Adipose tissue (tissue), 3 donors: ENCODE results near the gene ZMIZ1. TPM values are rescaled to one million over a fixed set of nuclear protein-coding genes. Genes with fewer than 3 reads are reported as not detected.

Experiments
- H3K27ac ChIP-seq: one replicate; pipeline ENCODE4 v1.5.1; 2013; ENCODE audit warnings: low read depth, low read length
- WGBS, 3 donors: extraction: QIAGEN DNeasy Blood & Tissue Kit; methylation state at CpG; one replicate each; pipeline ENCODE4 v1.1.7; 2013; 5-methylcytosine and 5-hydroxymethylcytosine counted together
- polyA plus RNA-seq, 3 donors: library from polyadenylated mRNA; stranded (reverse); fragments of 200-250 nt; gene quantifications; one replicate each; pipeline ENCODE4 v1.2.3, GENCODE V29; 2013
- donor health status: healthy with polysubstance abuse.
- donor health status: Bipolar disorder and iron deficiency.
- donor health status: healthy.

ZMIZ1 gene
- polyA plus RNA-seq, 3 donors, result 17.4 to 37.1 (median 26.1) TPM

DNA sequence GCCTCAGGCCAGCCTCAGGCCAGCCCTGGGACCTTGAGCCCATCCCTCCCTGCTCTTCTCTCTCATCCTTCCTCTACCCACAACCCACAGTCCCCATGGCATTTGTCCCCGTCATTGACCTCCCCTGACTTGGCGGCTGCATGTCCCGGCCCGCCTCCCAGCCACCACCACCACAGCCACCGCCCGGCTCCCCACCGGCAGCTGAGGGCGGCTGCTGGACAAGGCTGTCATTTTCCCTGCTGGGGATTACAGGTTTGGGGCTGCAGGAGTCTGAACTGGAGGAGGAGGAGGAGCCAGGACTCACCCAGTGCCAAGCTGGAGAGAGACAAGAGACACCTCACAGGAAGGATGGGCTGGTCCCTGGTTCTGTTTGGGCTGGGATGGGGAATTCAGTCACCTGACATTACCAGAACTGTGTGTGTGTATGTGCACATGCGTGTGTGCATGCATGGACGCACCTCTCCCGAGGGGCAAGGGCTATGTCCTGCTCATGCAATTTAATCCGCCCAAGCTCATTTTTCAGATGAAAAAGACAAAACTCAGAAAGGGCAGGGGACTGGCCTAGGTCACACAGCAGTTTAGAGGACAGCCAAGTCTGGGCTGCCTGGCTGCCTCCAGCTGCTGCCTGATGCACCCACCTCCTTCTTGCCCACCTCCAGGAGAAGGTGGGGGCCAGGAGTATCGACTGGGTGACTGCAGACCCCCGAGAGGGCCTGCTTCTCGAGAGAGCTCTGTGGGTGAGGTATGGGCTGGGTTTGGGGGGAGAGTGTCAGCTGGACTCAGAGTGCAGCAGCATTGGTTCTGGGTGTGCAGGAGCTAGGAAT, 113.1 kb downstream of the ZMIZ1 start:
- 69 to 75% (median 71%) methylated on average over 15 of the region's 15 CpGs for WGBS, 3 donors
- H3K27ac ChIP-seq, result no peak overlapping the region

DNA sequence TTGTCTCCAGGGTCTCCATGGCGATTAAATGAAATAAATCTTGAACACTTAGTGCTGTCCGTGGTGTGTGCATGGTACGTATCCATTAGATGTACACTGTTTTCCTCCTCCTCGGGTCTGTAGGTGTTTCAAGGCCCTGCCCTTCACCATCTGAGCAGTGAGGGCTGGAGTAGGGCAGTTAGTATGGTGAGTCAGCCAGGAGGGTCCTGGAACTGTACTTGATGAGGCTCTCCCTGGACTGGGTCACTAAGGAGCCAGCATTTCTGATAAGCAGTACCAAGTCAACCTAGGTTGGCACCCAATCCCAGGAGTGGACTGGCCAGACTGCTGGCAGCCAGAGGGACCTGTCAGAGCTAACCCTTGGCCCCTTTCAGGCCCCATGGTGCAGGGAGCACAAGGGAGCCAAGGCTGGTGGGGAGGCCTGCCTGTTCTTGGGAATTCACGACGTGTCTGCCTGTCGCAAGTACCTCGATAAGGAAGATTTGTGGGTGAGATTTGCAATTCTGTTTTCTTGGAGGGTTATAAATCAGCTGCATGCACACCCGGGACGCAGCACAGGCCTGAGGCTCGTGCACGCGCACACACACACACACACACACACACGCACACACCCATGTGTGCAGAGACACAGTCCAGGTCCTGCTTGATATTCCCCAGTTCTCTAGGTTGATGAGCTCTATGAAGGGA, 114.2 kb downstream of the ZMIZ1 start:
- 40 to 64% (median 63%) methylated on average over 14 of the region's 14 CpGs for WGBS, 3 donors
- H3K27ac ChIP-seq, result no peak overlapping the region

DNA sequence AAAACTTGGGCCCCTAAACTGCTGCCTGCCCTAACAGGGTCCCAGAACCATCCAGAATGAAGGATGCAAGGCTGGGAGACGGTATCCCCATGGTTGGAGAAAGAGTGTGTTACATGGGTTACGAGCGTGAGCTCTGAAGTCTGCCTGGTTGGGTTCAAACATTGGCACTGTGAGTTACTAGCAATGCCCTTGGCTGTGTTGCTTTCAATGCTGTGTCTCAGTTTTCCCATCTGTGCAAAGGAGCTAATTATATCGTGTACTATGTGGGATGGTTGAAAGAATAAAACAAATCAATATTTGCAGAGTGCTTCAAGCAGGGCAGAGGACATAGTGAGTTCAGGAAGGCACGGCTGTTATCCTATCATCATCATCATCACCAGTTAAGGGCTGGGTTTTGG, 114.7 kb downstream of the ZMIZ1 start:
- no peak overlapping the region for H3K27ac ChIP-seq
- WGBS, 3 donors, result 76 to 93% (median 87%) methylated on average over 5 of the region's 5 CpGs

DNA sequence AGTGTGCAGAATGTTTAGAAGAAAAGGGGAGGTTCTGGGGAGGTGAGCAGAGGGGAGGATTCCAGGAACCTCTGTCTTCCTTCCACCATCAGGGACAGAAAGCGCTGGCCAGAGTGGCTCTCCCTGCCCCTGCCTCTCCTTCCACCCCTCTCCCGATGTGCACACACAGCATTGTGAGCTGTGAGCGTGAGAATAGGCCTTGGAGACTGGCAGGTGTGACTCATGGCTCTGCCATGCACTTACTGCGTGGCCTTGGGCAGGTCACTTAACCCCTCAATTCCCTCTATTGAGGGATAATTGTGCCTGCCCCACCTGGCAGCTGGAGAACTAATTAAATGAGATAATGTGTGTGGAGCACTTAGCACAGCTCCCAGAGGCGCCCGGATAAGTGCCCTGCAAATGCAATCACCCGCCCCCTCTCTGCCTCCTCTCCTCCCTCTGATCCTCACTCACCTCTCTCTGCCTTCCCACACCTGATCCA, 115.4 kb downstream of the ZMIZ1 start:
- WGBS, 3 donors, result 37 to 61% (median 55%) methylated on average over 7 of the region's 7 CpGs
- no peak overlapping the region for H3K27ac ChIP-seq

DNA sequence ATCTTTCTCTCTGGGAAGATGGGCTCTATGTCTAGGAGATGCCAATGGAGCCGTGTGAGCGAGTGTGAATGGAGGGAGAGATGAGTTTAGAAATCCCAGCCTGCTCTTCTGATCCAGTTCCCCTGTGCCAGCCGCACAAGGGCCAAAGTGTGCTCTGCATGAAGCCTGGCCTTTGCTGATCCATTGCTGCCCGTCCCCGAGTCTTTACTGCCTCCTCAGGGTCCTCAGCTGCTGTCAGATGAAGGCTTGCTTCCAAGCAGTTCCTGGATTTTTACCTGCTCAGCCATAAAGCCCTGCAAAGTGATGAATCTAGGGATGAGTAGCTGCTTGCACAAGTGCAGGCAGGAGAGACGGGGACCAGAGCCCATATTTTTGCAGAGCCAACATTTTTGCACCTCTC, 115.9 kb downstream of the ZMIZ1 start:
- no peak overlapping the region for H3K27ac ChIP-seq
- 53 to 72% (median 66%) methylated on average over 6 of the region's 6 CpGs for WGBS, 3 donors

DNA sequence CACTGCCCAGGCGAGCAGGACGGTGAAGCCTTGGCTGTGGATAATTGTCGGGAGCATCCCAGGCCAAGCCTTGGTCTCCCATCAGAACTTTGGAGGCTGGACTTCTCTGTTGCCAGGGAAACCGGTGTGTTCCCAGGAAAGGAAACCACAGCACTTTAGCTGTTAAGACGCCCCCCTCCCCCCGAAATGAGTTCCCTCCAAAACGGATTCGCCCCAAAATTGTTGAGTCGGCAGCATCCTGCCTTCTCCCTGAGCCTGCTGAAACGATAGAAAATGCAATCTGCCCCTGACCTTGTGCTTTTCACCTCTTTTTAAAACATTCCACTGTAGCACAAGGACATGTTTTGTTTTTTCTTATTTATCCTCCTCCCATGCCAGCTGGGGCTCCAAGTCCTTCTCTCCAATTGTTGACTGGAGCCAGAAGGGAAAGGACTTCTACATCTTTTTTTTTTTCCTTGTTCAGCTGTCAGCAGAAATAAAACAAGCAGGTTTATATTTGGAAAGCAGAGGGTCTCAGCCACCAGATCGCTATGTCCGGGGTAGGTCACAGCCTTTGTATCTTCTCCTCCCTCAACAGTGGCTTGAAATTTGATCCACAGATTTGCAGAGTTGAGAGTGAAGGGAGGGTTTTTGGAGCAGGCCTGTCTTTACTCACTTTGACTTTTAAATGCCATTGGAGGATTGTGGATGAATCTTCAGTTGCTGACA, 116.5 kb downstream of the ZMIZ1 start:
- WGBS, 3 donors, result 27 to 42% (median 29%) methylated on average over 12 of the region's 12 CpGs
- no peak overlapping the region for H3K27ac ChIP-seq

DNA sequence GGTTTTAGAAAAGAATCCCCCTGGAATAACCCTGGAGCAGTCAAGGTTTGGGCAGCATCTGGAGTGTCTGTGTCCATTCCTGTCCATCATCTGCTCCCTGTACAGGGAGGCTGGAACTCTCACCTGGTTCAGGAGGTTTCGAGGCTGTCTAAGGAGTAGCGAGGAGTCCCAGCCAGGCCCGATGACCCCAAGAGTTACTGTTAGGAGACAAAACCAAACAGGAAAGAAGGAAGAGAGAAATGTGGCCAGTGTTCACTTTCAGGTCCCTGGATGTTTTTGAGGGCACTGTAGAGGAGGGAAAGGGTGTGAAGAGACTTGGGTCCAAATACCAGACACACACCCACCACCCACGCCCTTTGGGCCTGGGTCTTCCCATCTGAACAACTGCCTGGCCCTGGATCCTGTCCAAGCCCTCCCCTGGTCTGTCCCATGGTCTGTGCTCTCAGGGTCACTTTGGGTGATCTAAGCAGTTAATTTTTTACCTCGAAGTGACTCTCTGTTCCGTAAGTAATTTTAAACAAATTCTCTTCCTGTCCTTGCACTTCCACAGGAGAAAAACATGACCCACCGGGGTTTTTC, 117.1 kb downstream of the ZMIZ1 start:
- WGBS, 3 donors, result 47 to 51% (median 50%) methylated on average over 7 of the region's 7 CpGs
- no peak overlapping the region for H3K27ac ChIP-seq

DNA sequence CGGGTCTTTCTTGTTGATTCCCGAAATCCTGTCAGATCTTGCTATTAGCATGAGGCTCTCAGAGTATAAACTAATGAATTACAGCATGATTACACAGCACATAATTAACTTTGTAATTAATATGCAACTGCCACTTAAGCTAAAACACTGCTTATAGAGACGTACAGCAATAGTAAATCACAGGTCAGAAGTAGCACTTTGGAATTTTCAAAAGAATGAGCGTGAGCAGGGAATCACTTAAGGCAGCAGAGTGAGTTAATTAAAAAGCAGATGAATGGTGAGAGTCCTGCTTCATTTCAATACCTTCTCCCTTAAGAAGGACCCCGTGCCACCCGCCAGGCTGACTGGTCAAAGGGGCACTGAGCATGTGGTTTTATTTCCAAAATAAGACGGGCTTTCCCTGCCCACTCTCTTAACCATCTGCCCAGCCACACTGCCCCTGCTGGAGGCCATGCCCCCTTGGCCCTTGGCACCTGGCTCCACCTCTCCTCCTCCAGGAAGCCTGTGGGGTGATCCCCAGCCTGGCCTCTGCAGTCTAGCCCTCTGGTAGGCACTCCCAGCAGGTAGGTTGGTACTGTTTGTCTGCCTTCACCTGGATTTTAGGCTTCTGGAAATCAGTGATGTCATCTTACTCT, 117.8 kb downstream of the ZMIZ1 start:
- WGBS, 3 donors, result 73 to 76% (median 75%) methylated on average over 7 of the region's 7 CpGs
- no peak overlapping the region for H3K27ac ChIP-seq

DNA sequence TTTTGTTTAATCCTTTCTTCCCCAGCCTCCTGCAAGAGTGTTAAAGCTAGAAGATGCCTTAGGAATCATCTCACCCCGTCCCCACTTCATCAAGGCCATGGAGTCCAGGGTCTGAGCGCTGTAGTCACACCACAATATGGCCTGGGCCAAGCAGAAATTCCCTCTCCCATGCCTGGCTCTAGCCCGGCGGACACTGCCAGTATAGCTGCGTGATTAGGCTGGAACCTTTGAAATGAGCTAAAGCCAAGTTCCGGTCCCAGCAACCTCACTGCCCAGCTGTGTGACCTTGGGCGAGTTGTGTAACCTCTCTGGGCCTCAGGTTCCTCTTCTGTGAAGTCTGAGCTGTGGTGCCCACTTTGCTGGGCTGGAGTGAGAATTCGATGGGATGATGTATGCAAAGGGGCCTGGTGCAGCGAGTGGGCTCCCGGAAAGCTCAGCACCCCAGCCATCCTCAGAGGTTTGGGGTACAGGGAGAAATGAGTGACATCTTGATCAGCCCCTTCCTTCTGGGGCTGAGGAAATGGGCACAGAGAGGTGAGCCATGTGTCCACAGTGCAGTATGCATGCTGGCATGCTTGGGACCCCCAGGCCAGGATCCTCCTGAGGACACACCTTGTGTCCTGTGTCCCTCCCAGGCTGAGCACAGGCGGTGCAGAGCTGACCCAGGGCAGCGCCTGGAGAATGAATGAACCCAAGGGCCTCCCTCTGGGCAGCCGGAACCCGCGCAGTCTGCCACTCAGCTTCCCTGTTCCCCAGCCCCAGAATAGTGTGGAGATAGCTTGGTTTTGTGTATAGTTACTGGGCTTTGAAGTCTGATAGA, 118.6 kb downstream of the ZMIZ1 start:
- 79 to 83% (median 82%) methylated on average over 15 of the region's 15 CpGs for WGBS, 3 donors
- no peak overlapping the region for H3K27ac ChIP-seq

DNA sequence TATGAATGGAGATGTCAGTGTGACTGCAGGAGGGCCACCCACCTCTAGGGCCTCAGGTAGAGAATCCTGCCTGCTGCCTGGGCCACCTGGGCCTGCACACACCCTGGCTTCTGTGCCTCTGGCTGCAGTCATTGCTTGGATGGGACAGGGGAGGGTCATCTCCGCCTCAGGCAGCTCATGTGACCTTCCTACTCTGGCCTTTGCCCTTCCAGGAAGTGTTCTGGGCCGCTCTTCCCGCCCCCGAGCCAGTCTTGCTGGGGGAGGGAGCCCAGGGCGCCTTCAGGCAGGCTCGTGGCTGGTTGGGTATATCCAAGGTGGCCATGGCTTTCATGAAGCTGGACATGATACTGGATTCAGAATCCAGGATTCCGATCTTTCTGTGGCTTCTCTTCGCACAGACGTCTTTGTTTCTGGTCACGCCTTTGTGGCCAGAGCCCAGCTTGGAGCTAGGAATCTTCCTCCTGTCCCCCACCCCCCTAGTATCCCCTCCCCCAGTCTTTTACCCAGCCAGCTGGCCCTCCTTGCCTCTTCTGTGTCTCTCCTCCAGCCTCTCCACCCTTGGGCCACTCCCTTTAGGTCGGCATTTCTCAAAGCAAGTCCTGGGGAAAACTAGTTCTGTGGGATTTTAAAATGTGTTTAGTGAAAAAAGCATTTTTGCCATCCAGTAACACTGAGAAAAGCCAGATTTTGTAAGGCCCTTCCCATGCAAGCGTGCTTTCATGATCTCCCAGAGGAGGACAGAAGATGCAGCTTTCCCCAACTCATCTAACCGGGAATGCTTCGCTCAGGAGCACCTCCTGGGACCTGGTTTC, 119.6 kb downstream of the ZMIZ1 start:
- WGBS, 3 donors, result 42 to 79% (median 55%) methylated on average over 13 to 14 of the region's 14 CpGs
- no peak overlapping the region for H3K27ac ChIP-seq

DNA sequence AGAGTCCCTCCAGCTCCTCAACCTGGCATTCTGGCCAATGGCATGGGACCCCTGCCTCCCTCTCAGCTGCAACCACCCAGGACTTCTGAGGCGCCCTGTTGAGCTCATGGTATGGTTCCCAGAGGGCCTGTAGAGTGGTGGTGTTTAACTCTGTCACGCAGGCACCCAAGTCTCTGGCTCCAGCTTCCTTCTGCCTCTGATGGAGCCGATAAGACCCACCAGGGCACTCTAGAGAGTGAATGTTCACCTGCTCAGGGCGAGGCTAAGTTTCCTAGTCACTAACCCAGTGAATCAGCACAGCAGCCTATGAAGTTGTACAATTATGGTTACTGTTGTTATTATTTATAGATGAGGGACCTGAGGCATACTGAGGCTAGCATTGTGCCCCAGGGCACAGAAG, 120.4 kb downstream of the ZMIZ1 start:
- whole genome bisulfite sequencing, 3 donors, result 88 to 94% (median 92%) methylated on average over 4 of the region's 4 CpGs
- no peak overlapping the region for H3K27ac ChIP-seq

DNA sequence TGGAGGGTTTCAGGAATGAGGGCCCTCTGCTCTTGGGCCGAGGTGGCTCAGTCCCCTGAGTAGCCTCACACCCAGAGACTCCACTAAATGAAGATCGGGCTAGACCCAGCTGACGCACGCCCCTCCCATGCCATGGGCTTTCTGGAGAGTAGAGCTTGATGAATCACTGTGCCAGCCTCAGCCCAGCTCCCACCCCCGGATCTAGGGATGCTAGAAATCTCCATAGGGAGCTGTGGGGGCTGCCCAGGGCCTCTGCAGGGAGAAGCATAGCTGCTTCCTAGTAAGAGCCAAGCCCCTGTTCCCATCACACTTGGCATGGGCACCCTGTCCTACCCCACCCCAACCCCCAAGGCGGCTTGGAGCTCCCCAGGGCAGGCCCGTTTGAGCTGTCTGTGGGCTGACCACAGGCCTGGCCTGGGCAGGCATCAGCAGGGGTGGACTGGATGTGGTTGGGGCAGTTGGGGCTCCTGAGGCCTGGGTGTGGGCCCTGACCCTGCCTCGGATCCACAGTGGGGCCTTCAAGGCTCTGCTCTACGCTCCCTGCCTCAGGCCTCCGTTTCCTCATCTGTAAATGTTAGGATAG, 121.2 kb downstream of the ZMIZ1 start:
- 83 to 93% (median 87%) methylated on average over 10 of the region's 10 CpGs for WGBS, 3 donors
- no peak overlapping the region for H3K27ac ChIP-seq

DNA sequence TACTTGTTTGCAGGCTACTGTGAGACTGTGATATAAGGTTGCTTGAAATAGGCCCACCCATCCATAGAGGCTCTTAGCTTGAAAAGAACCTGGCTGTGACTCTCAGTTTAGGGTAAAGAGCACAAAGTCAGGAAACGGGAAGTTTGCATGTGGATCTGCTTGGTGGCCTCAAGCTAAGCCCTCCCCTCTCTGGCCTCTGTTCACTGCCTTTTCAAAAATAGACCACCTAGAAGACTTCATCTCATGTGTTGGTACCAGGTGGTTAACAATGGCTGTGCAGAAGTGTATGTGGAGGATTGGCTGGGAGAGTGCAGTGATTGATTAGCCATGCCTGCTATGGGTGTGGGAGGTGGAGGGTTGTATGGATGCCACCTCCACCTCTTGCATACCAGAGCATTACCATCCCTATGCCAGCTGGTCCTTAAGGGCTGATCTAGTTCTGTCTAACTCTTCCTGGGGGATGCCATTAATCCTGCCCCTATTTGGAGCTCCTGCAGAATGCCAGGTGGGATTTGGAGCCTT, 122.0 kb downstream of the ZMIZ1 start:
- H3K27ac ChIP-seq, result no peak overlapping the region
- 78 to 90% (median 86%) methylated on average over 1 of the region's 1 CpG for WGBS, 3 donors

DNA sequence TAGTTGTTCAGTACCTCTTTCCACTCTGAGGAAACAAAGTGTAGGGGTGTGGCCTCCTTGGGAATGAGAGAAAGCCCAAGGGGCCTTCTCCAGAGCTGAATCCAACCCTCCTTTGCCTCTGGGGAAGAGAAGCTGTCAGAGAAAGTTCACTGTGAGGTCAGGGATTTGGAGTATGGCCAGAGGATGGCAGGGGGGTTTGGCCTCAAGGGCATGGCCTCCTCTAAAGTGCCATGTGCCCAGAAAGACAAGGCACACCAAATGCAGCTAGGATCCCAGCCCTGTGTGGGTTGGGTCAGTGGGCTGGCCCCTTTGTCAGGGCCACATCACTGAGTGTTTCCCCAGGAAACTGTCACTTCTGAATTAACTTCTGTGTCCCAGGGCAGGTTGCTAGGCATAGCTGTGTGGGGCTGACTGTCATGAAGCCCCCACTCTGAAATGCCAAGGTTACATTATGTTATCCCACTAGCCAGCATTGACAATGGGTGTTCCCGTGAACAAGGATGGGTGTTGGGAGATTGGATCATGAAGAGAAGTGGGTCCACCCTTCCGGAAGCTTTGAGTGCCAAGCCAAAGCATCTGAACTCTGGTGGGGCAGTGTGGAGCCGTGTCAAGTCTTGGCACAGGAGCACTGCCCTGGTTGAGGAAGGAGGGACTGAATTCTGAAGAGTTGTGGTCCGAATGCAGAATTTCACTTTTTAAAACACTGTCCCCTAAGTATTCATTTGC, 123.3 kb downstream of the ZMIZ1 start:
- H3K27ac ChIP-seq, result no peak overlapping the region
- WGBS, 3 donors, result 57 to 90% (median 64%) methylated on average over 4 of the region's 4 CpGs

DNA sequence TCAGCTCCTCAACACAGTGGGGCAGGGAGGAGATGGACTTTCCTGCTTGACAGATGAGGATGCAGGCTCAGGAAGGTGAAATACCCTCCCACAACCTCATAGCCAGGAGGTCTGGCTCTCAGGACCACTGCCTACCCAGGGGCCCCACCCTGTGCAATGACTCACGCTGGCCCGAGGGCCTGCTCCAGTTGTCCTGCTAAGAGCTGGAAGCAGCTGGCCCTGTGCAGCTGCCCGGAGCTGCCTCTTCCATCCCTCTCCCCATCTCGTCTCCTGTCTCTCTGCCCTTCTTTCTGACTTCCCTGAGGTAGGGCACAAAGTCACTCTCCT, 123.9 kb downstream of the ZMIZ1 start:
- H3K27ac ChIP-seq, result no peak overlapping the region
- 41 to 67% (median 53%) methylated on average over 4 of the region's 4 CpGs for WGBS, 3 donors
